Peyer's patch (tissue), 4 donors: ENCODE measurements around the gene BRI3BP.

Source experiments
- POLR2A ChIP-seq, 2 donors: fragments of 450-650 bp; IDR thresholded peaks; one replicate each; pipeline ENCODE4 v1.5.1; 2017; ENCODE audit warnings: antibody characterized with exemption in 2 of 2, mild to moderate bottlenecking in 2 of 2, moderate library complexity in 2 of 2
- TF ChIP-seq, protein P1 (sequence below), 6 experiments: fragments of 450-650 bp in 4 of 6; fragments of 200-600 bp in 2 of 6; sonication (generic) in 1 of 6; IDR thresholded peaks; one replicate each; pipeline ENCODE4 v1.5.1; 2017 to 2019; ENCODE audit warnings: antibody characterized with exemption in 6 of 6, mild to moderate bottlenecking in 3 of 6, moderate library complexity in 1 of 6

DNA sequence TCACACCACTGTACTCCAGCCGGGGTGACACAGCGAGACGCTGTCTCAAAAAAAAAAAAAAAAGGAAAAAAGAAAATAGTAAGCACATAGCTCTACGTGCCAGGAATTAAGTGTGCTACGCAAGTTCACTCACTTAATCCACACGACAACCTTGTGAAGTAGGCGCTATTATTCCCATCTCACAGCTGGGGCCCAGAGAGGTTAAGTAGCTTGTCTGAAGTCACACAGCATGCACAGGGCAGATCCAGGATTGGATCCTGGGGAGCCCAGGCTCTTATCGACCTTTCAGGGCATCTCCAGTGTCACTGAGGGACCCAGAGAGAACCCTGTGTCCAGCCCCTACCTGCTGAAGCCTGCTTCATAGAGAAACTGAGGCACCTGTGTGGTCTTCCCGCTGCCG, 16.4 kb upstream of the BRI3BP start:
- TF ChIP-seq, protein P1, sequence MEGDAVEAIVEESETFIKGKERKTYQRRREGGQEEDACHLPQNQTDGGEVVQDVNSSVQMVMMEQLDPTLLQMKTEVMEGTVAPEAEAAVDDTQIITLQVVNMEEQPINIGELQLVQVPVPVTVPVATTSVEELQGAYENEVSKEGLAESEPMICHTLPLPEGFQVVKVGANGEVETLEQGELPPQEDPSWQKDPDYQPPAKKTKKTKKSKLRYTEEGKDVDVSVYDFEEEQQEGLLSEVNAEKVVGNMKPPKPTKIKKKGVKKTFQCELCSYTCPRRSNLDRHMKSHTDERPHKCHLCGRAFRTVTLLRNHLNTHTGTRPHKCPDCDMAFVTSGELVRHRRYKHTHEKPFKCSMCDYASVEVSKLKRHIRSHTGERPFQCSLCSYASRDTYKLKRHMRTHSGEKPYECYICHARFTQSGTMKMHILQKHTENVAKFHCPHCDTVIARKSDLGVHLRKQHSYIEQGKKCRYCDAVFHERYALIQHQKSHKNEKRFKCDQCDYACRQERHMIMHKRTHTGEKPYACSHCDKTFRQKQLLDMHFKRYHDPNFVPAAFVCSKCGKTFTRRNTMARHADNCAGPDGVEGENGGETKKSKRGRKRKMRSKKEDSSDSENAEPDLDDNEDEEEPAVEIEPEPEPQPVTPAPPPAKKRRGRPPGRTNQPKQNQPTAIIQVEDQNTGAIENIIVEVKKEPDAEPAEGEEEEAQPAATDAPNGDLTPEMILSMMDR (IDR thresholded peaks at IDR 0.05) = no peak
- TF ChIP-seq POLR2A (IDR thresholded peaks at IDR 0.05) = no peak
